GM12878 (cell line): ENCODE data around the gene ASCC1. TPM values are rescaled to one million over a fixed set of nuclear protein-coding genes. Genes with fewer than 3 reads are reported as not detected.

Source experiments
- ATAC-seq: fragments of 200-7000 bp; cut with Tn5 transposase; 3 replicates; pipeline ENCODE4 v1.9.1; 2020; ENCODE audit warnings: mild to moderate bottlenecking, moderate library complexity
- BruUV-seq: library from RNA; stranded (reverse); fragments of 400-500 nt; replicated peaks from 2 replicates; lab custom pipeline; 2021; lab: Mats Ljungman, UMichigan
- CTCF ChIA-PET: fragments of 300-600 bp; sonication (Branson Sonifier 250); formaldehyde crosslinking; extraction: SDS; loops from one replicate; lab custom pipeline; 2021; ENCODE audit warnings: inconsistent platforms; lab: Yijun Ruan, JAX
- POLR2A ChIA-PET: fragments of 350-600 bp; formaldehyde crosslinking; extraction: SDS; loops from one replicate; lab custom pipeline; 2021; ENCODE audit warnings: inconsistent platforms; lab: Charles Lee
- RAD21 ChIA-PET: fragments of 300-600 bp; sonication (Branson Sonifier 250); formaldehyde crosslinking; loops from one replicate; lab custom pipeline; 2023; ENCODE audit warnings: antibody characterized with exemption; ENCODE audit not compliant: unreplicated experiment; lab: Charles Lee
- SMC1A ChIA-PET: fragments of 300-600 bp; sonication (Branson Sonifier 250); formaldehyde crosslinking; loops from one replicate; lab custom pipeline; 2023; ENCODE audit not compliant: unreplicated experiment, uncharacterized antibody; lab: Charles Lee
- DNase-seq: peaks from one replicate; pipeline ENCODE4 v3.0.0-alpha.2; 2011; ENCODE audit warnings: low read depth, low spot score
- FAIRE-seq: peaks from 3 replicates; lab custom pipeline; 2011; peaks lifted over from hg19 to GRCh38; lab: Jason Lieb, UNC
- H2AFZ ChIP-seq: 2 replicates; pipeline ENCODE4 v1.6.0; 2011; ENCODE audit warnings: low read depth, low read length, control low read depth; ENCODE audit not compliant: control insufficient read depth
- H3K27ac ChIP-seq: 2 replicates; pipeline ENCODE4 v1.5.1; 2011; ENCODE audit warnings: control low read depth; ENCODE audit not compliant: control insufficient read depth, insufficient read depth
- H3K27me3 ChIP-seq, 2 experiments: replicated peaks in 1 of 2; 2 replicates each; pipeline versions ENCODE4 v1.6.0 to v1.6.1; 2011; ENCODE audit warnings: low read length in 1 of 2; ENCODE audit not compliant: control insufficient read depth in 2 of 2, insufficient read depth in 2 of 2
- H3K36me3 ChIP-seq, 2 experiments: 2 replicates each; pipeline ENCODE4 v1.5.1; 2011; ENCODE audit warnings: low read length in 1 of 2; ENCODE audit not compliant: control insufficient read depth in 2 of 2, insufficient read depth in 2 of 2
- H3K4me1 ChIP-seq: 2 replicates; pipeline ENCODE4 v1.6.1; 2011; ENCODE audit warnings: mild to moderate bottlenecking, low read length, moderate library complexity, mixed read lengths; ENCODE audit not compliant: control insufficient read depth, insufficient read depth
- H3K4me2 ChIP-seq: 2 replicates; pipeline ENCODE4 v1.6.0; 2011; ENCODE audit warnings: control low read depth; ENCODE audit not compliant: control insufficient read depth, insufficient read depth
- H3K4me3 ChIP-seq: fragments of 200-600 bp; sonication (generic); 2 replicates; pipeline ENCODE4 v1.5.1; 2016
- H3K79me2 ChIP-seq: 2 replicates; pipeline ENCODE4 v1.6.0; 2011; ENCODE audit warnings: low read length; ENCODE audit not compliant: control insufficient read depth, insufficient read depth
- H3K9ac ChIP-seq: 2 replicates; pipeline ENCODE4 v1.8.0; 2011; ENCODE audit warnings: low read length, control low read depth, mixed read lengths; ENCODE audit not compliant: control insufficient read depth, insufficient read depth
- H3K9me3 ChIP-seq: replicated peaks from 3 replicates; pipeline ENCODE4 v1.5.1; 2011; ENCODE audit warnings: mild to moderate bottlenecking, low read length; ENCODE audit not compliant: control insufficient read depth, insufficient read depth
- H4K20me1 ChIP-seq: 2 replicates; pipeline ENCODE4 v1.6.0; 2011; ENCODE audit not compliant: control insufficient read depth, insufficient read depth
- ATF7 ChIP-seq: fragments of 450-650 bp; IDR thresholded peaks from 2 replicates; pipeline ENCODE4 v1.6.1; 2016; ENCODE audit warnings: low read depth, mild to moderate bottlenecking
- BCL11A ChIP-seq: IDR thresholded peaks from 2 replicates; pipeline ENCODE4 v1.6.1; 2011; ENCODE audit warnings: low read depth, low read length
- ELK1 ChIP-seq: IDR thresholded peaks from 2 replicates; pipeline ENCODE4 v1.6.1; 2012; ENCODE audit warnings: low read depth, low read length, improper control_type of control experiment
- ETV6 ChIP-seq, 2 experiments: fragments of 450-650 bp in 1 of 2; IDR thresholded peaks in 1 of 2; conservative IDR thresholded peaks in 1 of 2; 2 replicates each; pipeline ENCODE4 v1.6.1; 2014; ENCODE audit warnings: antibody characterized with exemption in 1 of 2, borderline replicate concordance in 1 of 2, low read depth in 1 of 2, mild to moderate bottlenecking in 1 of 2, moderate library complexity in 1 of 2
- HDAC6 ChIP-seq: fragments of 200-600 bp; sonication (generic); IDR thresholded peaks from one replicate; pipeline ENCODE4 v1.8.0; 2017; ENCODE audit warnings: antibody characterized with exemption; ENCODE audit not compliant: unreplicated experiment
- IRF4 ChIP-seq: IDR thresholded peaks from 2 replicates; pipeline ENCODE4 v1.6.1; 2011; ENCODE audit warnings: low read depth, low read length
- IRF5 ChIP-seq: fragments of 450-650 bp; IDR thresholded peaks from 2 replicates; pipeline ENCODE4 v1.6.1; 2017; ENCODE audit warnings: borderline replicate concordance
- JUND ChIP-seq: IDR thresholded peaks from 2 replicates; pipeline ENCODE4 v1.6.1; 2012; ENCODE audit warnings: low read depth, mild to moderate bottlenecking, low read length, improper control_type of control experiment, moderate library complexity
- MTA3 ChIP-seq: IDR thresholded peaks from 2 replicates; pipeline ENCODE4 v1.6.1; 2012; ENCODE audit warnings: low read length, inconsistent platforms, borderline replicate concordance
- NR2C1 ChIP-seq: fragments of 450-650 bp; IDR thresholded peaks from 2 replicates; pipeline ENCODE4 v1.6.1; 2017; ENCODE audit warnings: antibody characterized with exemption, mild to moderate bottlenecking, moderate library complexity
- PAX5 ChIP-seq: IDR thresholded peaks from 2 replicates; pipeline ENCODE4 v1.6.1; 2011; ENCODE audit warnings: low read depth, low read length, borderline replicate concordance
- PBX3 ChIP-seq: IDR thresholded peaks from 2 replicates; pipeline ENCODE4 v1.6.1; 2011; ENCODE audit warnings: mild to moderate bottlenecking, low read depth, low read length, moderate library complexity; ENCODE audit not compliant: insufficient replicate concordance
- POLR2AphosphoS2 ChIP-seq: IDR thresholded peaks from 2 replicates; pipeline ENCODE4 v1.6.1; 2011; ENCODE audit warnings: low read depth, mild to moderate bottlenecking, low read length, improper control_type of control experiment, moderate library complexity
- PRDM15 ChIP-seq: fragments of 450-650 bp; formaldehyde crosslinking; IDR thresholded peaks from 2 replicates; pipeline ENCODE4 v1.4.0; 2020; ENCODE audit warnings: mild to moderate bottlenecking, moderate library complexity
- YBX1 ChIP-seq: fragments of 450-650 bp; IDR thresholded peaks from 2 replicates; pipeline ENCODE4 v1.6.1; 2016; ENCODE audit warnings: antibody characterized with exemption
- WGBS: methylation state at CpG from one replicate; pipeline ENCODE4 v1.1.6; 2016; ENCODE audit warnings: low lambda C conversion rate; ENCODE audit not compliant: insufficient replicate concordance, insufficient coverage; ENCODE audit errors: missing lambda C conversion rate; 5-methylcytosine and 5-hydroxymethylcytosine counted together
- in situ Hi-C: fragments of 300-500 bp; cut with MboI; formaldehyde crosslinking; loops from 9 replicates; pipeline ENCODE4 v1.14.3; 2018; ENCODE audit warnings: mixed read lengths
- intact Hi-C: fragments of 100-400 bp; cut with micrococcal nuclease; formaldehyde crosslinking; loops from one replicate; pipeline ENCODE4 v1.14.2; 2022; ENCODE audit not compliant: unreplicated experiment
- polyA plus RNA-seq, 11 experiments: library from polyadenylated mRNA; depleted of rRNA in 4 of 11; unstranded in 6 of 11; stranded (reverse) in 5 of 11; fragments of >200 nt; fragmentation: Nextera tagmentation in 4 of 11; fragmentation: Illumina TruSeq in 1 of 11; extraction: Ambion mirVana in 4 of 11; extraction: Trizol in 1 of 11; gene quantifications; 1 replicate in 1 of 11; 2 replicates in 10 of 11; pipeline versions ENCODE4 v1.2.1 to v1.2.3, GENCODE V29; 2011 to 2016; ENCODE audit warnings: inconsistent platforms in 2 of 11, missing spikeins in 2 of 11, low read depth in 1 of 11
- total RNA-seq, 4 experiments: library from RNA; depleted of rRNA in 3 of 4; stranded (reverse); fragments of >200 nt in 3 of 4; fragmentation: Illumina TruSeq in 1 of 4; extraction: Trizol in 1 of 4; gene quantifications; 2 replicates each; pipeline versions ENCODE4 v1.2.1 to v1.2.3, GENCODE V29; 2013 to 2021

Gene ASCC1
- total and polyA plus RNA-seq, 10 of the 15 experiments (the other 5 are each of a cell fraction or from before 2014, with no cell fraction given) = 23.3 to 80.6 (median 42.8) TPM

- TF ChIP-seq IRF5 = no peak
- no peak for TF ChIP-seq IRF4
- TF ChIP-seq HDAC6 = no peak
- no peak for TF ChIP-seq BCL11A
- no peak for TF ChIP-seq ETV6 (conservative IDR thresholded peaks at IDR 0.05 in 1 of 2, IDR thresholded peaks at IDR 0.05 in 1 of 2; ENCODE audit: borderline replicate concordance in 1 of 2, low read depth in 1 of 2)
Measured at GRCh38 chr10:72170733-72171132, 45.3 kb downstream of the ASCC1 start (continued).

- Histone ChIP-seq H3K79me2 (no peaks in the 10 kb centered on the region), H3K4me3 (no peak overlapping the region), H4K20me1 (no peaks in the 10 kb centered on the region), H3K4me1 (peaks cover 24% of the 10 kb centered on the region), H3K4me2 (no peak overlapping the region), H3K9ac (no peak overlapping the region), H3K9me3 (no peaks in the 10 kb centered on the region; the same call in 2 of the 3 replicates), H3K27me3 (no peaks in the 10 kb centered on the region), H2AFZ (no peak overlapping the region), H3K27ac (no peak overlapping the region), H3K36me3 (peaks cover 0 to under 1% of the 10 kb centered on the region in 2 experiments; a peak in 2 of 4 replicates)
- 98% methylated on average over 4 of the region's 4 CpGs for WGBS
- ChIA-PET CTCF (no interaction called here), RAD21 (no interaction called here), POLR2A (no interaction called here), SMC1A (no interaction called here)
- no peak for FAIRE-seq
- in situ Hi-C loops (no loop called here), intact Hi-C loops (loop anchor here (5.0 kb wide), 1 partner anchor 47 kb away; the partner anchor contains the start of genes ANAPC16 and ASCC1)
- no peak for ATAC-seq
- no TSS peak for BruUV-seq
- DNase-seq = no peak
- TF ChIP-seq NR2C1 = no peak
- no peak for TF ChIP-seq POLR2AphosphoS2
- no peak for TF ChIP-seq MTA3
- TF ChIP-seq PRDM15 (CRISPR knock-in tag) = no peak
- no peak for TF ChIP-seq ATF7
- no peak for TF ChIP-seq PBX3
- no peak for TF ChIP-seq JUND
- TF ChIP-seq ELK1 = no peak
- no peak for TF ChIP-seq YBX1
- TF ChIP-seq PAX5 = no peak
Measured at GRCh38 chr10:72170263-72170662, 45.8 kb downstream of the ASCC1 start.
